Breast epithelium (tissue), 3 donors: ENCODE measurements around the gene AHCTF1.

Experiments
- POLR2A ChIP-seq: fragments of 450-650 bp; IDR thresholded peaks from one replicate; pipeline ENCODE4 v1.6.1; 2016; ENCODE audit warnings: antibody characterized with exemption, mild to moderate bottlenecking, moderate library complexity
- POLR2AphosphoS5 ChIP-seq, 3 donors: sonication (generic); formaldehyde crosslinking; IDR thresholded peaks; one replicate each; pipeline ENCODE4 v1.6.1; 2017; ENCODE audit warnings: antibody characterized with exemption in 3 of 3
- TF ChIP-seq, protein P1 (sequence below), 3 donors: fragments of 450-650 bp; IDR thresholded peaks; one replicate each; pipeline ENCODE4 v1.5.1; 2016 to 2017; ENCODE audit warnings: antibody characterized with exemption in 3 of 3, mild to moderate bottlenecking in 3 of 3, moderate library complexity in 3 of 3

GRCh38 chr1:246789454-246790339 lies 142.1 kb downstream of the AHCTF1 start:
- TF ChIP-seq, protein P1, sequence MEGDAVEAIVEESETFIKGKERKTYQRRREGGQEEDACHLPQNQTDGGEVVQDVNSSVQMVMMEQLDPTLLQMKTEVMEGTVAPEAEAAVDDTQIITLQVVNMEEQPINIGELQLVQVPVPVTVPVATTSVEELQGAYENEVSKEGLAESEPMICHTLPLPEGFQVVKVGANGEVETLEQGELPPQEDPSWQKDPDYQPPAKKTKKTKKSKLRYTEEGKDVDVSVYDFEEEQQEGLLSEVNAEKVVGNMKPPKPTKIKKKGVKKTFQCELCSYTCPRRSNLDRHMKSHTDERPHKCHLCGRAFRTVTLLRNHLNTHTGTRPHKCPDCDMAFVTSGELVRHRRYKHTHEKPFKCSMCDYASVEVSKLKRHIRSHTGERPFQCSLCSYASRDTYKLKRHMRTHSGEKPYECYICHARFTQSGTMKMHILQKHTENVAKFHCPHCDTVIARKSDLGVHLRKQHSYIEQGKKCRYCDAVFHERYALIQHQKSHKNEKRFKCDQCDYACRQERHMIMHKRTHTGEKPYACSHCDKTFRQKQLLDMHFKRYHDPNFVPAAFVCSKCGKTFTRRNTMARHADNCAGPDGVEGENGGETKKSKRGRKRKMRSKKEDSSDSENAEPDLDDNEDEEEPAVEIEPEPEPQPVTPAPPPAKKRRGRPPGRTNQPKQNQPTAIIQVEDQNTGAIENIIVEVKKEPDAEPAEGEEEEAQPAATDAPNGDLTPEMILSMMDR (IDR thresholded peaks at IDR 0.05) = no peak
- no peak for TF ChIP-seq POLR2A
- TF ChIP-seq POLR2AphosphoS5 (IDR thresholded peaks at IDR 0.05) = no peak
